Activated T-helper 17 cell treated with anti-CD3 and anti-CD28 coated beads, Interleukin-2, amount 50 U/mL, for 72 hours (primary cell): ENCODE data around the gene MIDN. TPM values are rescaled to one million over a fixed set of nuclear protein-coding genes. Genes with fewer than 3 reads are reported as not detected.

Experiments
- ATAC-seq: fragments of 150-1000 bp; cut with Tn5 transposase; replicated peaks from 2 replicates; pipeline ENCODE4 v1.10.0; 2021; ENCODE audit warnings: mild to moderate bottlenecking, moderate library complexity
- H3K27ac Mint-ChIP-seq: one replicate; pipeline ENCODE4 v1.8.0; 2022; ENCODE audit warnings: mixed read lengths
- H3K27me3 Mint-ChIP-seq: one replicate; pipeline ENCODE4 v1.8.0; 2022; ENCODE audit warnings: mixed read lengths
- H3K36me3 Mint-ChIP-seq: one replicate; pipeline ENCODE4 v1.8.0; 2022; ENCODE audit warnings: low read depth, mild to moderate bottlenecking, mixed read lengths
- H3K4me1 Mint-ChIP-seq: one replicate; pipeline ENCODE4 v1.8.0; 2022; ENCODE audit warnings: mixed read lengths
- H3K4me3 Mint-ChIP-seq: one replicate; pipeline ENCODE4 v1.8.0; 2022; ENCODE audit warnings: mild to moderate bottlenecking, mixed read lengths
- H3K9me3 Mint-ChIP-seq: one replicate; pipeline ENCODE4 v1.8.0; 2022; ENCODE audit warnings: mixed read lengths
- total RNA-seq, 2 donors: library from RNA; stranded (reverse); gene quantifications; one replicate each; pipeline ENCODE4 v1.2.3, GENCODE V29; 2022

The MIDN gene
- total RNA-seq, 2 donors from 2014 or later = 51.4 to 56.8 TPM

DNA sequence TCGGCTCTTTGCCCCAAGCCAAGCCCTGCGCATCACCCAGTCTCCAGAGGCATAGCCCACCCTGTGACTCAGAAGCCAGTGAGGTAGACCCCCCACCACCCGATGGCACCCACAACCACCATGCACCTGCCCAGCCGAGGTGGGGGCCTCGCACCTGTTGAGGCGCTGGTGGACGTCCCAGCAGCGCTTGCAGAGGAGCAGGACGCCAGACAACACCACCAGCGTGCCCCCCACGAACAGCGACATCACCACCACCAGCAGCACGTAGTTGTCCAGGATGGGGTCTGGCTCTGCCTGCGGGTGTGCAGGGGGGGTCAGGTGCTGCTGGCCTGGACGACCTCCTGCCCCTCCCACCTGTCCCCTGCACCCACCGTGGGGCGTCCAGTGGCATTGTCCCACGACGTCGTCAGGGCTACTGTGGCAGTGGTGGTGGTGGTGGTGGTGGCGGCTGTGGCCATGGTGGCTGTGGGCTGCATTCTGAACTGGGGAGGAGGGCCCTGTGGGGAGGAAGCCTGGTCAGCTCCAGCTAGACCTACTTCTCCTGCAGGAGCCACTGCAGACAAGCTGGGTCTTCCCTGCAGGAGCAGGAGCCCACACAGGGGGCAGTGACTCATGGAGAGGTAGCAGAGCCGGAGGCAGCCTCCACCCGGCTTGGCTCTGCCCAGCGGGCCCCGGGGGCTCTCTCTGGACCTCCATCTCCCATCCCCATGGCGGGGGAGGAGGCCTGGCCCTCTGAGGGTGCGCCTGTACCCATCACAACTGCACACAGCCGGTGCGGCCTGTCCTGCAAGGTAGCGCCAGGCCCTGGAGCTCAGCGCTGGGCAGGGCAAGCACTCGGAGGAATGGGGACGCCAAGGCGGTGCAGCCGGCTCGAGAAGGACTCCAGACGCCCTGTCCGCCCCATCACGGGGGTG is 12.5 kb upstream of the MIDN start:
- Mint-ChIP-seq H3K36me3 (peaks cover 6% of the 10 kb centered on the region), H3K4me3 (peak overlapping the region; percentile 19), H3K4me1 (peaks cover 6% of the 10 kb centered on the region), H3K9me3 (no peaks in the 10 kb centered on the region), H3K27me3 (peaks cover 5% of the 10 kb centered on the region), H3K27ac (no peak overlapping the region)
- ATAC-seq = no peak

DNA sequence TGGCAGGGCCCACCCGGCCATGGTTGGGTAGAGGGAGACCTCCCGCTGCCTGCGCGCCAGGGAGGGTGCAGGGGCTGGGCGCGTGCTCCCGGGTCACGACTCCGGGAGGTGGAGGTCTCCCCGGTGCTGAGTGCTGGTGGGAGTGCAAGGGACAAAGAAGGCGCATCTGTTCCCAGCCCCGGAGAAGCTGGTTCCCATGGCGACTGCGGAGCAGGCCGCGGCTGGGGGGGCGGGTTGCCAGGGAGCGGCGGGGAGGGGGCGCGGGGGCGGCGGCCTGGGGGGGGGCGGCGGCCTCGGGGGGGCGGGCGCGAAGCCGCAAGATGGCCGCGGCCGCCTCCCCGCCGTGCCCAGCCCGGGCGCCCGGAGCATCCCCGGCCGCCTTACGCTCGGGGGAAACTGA is 11.8 kb upstream of the MIDN start:
- peak overlapping the region; percentile 19 for H3K4me3 Mint-ChIP-seq
- no peak for ATAC-seq
- H3K36me3 Mint-ChIP-seq = peaks cover 6% of the 10 kb centered on the region

DNA sequence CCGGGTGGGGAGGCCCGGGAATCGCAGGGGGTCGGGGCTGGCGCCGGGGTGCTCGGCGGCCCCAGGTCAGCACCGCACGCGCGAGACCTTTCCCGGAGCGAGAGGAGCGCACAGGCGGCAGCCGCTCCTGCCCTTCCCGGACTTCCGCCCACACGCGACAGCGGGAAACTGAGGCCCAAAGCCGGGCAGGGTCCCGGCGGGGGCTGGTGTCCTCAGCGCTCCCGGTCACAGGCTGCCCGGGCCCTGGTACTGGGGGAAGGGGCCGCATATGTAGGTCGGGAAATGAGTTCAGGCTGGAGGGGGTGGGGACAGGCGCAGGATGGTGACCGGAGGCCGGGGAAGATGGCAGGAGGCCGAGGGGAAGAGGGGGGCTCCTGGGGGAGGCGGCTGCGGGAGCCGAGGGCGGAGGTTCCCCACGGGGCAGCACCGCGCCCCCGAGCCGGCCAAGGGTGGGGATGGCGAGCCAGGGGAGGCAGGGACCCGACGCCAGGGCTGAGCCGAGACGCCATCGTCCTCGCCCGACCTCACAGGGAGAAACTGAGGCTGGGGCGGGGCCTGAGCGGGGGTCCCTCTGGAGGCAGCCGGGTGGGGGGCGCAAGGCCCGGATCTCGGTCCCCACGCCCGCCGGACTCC is 11.2 kb upstream of the MIDN start:
- H3K9me3 Mint-ChIP-seq = no peaks in the 10 kb centered on the region
- peaks cover 6% of the 10 kb centered on the region for H3K36me3 Mint-ChIP-seq
- peaks cover 11% of the 10 kb centered on the region for H3K4me1 Mint-ChIP-seq
- peaks cover 5% of the 10 kb centered on the region for H3K27me3 Mint-ChIP-seq
- no peak overlapping the region for H3K4me3 Mint-ChIP-seq
- ATAC-seq = no peak
- no peak overlapping the region for H3K27ac Mint-ChIP-seq

More for the DNA sequence above, 11.8 kb upstream of the MIDN start:
- Mint-ChIP-seq H3K9me3 (no peaks in the 10 kb centered on the region), H3K27ac (no peak overlapping the region), H3K27me3 (peaks cover 5% of the 10 kb centered on the region), H3K4me1 (peaks cover 10% of the 10 kb centered on the region)

DNA sequence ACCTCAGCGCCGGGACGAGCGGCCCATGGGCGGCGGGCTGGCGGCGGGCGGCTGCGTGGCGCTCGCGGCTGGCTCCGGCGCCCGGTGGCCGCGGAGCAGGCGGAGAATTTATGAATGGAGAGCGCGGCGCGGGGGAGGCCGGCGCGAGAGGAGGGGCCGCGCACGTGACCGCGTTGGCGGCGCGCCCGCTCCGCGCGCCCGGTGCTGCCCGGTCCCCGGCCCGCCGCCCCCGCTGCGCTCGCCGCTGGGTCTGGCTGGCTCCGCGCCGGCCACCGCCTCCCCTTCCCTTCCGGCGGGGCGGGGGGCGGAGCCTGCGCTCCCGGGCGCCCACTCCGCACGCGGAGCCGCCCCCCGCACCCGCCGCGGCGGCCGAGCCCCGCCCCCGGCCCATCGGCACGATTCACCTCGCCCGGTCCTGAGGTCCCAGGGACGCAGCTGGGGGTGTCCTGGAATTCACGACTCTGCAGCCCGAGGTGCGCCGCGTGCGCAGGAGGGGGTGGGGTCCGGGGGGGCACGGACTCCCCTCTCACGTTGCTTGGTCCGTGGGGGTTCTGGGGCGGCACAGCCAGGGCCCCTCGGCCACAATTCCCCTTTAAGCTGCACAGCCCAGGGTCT is 10.5 kb upstream of the MIDN start, which contains the start of gene CBARP:
Gene CBARP (minus strand): TSS at position 252 of the 615 bp plus-strand sequence. CDS start 1,905 bp downstream, outside the sequence.
- ATAC-seq = no peak

DNA sequence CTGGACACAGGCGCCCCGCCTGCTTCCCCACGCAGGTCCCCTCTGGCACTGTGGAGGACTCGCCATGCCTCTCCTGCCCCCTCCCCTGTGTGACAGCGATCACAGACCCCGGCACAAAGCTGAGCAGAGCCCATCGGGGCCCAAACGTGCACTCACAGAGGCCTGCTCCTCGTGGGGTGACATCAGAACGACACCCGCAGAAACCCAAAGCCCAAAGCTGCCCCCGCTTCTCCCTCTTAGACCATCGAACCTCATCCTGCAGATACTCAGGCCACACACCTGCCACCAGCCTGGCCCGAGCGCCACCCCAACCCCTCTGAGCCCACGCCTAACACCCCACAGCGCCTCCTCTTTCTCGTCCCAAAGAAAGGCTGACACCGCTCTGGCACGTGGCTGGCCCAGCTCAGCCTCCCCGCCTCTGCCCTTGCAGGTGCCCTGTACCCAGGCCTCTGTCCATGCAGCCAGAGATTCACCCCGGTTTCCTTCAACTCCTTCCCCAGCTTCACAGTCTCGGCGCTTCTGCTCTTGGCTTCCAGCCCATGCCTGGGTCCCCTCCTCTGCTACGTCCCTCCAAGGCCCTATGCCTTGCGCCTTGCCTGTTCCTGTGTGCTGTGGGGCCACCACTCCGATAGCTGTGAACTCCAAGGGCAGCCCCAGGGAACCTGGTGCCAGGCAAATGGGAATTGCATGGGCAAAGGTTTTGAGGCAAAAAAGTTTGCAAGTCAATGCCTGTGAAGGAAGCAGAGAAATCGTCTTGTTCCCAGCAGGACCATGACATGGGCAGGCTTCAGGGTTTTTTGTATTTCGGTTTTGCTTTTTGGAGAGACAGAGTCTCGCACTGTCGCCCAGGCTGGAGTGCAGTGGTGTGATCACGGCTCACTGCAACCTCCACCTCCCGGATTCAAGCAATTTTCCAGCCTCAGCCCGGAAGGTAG is 9.7 kb upstream of the MIDN start:
- H3K27me3 Mint-ChIP-seq = peaks cover 5% of the 10 kb centered on the region
- peaks cover 6% of the 10 kb centered on the region for H3K36me3 Mint-ChIP-seq
- peaks cover 11% of the 10 kb centered on the region for H3K4me1 Mint-ChIP-seq
- no peaks in the 10 kb centered on the region for H3K9me3 Mint-ChIP-seq
- H3K4me3 Mint-ChIP-seq = peak overlapping the region; percentile 79
- H3K27ac Mint-ChIP-seq = peak overlapping the region; percentile 54
- no peak for ATAC-seq

More for the DNA sequence above, 10.5 kb upstream of the MIDN start, which contains the start of gene CBARP:
- H3K4me1 Mint-ChIP-seq = peaks cover 11% of the 10 kb centered on the region
- H3K9me3 Mint-ChIP-seq = no peaks in the 10 kb centered on the region
- peaks cover 6% of the 10 kb centered on the region for H3K36me3 Mint-ChIP-seq
- H3K27me3 Mint-ChIP-seq = peaks cover 5% of the 10 kb centered on the region
- peak within 1 kb of the TSS; percentile 54 for H3K27ac Mint-ChIP-seq
- peak within 1 kb of the TSS; percentile 79 for H3K4me3 Mint-ChIP-seq

DNA sequence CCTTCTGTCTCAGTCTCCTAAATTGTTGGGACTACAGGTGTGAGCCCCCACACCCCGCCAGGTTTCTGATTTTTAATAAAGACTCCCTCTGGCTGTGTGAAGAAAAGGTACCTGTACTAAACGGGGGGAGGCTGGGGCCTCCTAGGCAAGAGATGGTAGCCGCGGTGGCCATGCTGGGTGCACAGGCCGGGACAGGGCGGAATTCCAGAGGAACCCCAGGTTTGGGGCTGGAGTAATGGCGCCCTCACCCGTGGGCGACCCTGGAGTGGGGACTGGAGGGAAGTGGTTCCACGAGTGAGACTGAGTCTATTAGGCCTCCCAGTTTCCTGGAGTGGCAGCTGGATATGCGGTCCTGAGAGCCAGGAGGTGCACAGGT is 9.0 kb upstream of the MIDN start:
- no peak for ATAC-seq
- H3K9me3 Mint-ChIP-seq = no peaks in the 10 kb centered on the region
- H3K36me3 Mint-ChIP-seq = peaks cover 6% of the 10 kb centered on the region
- H3K27ac Mint-ChIP-seq = peak overlapping the region; percentile 54
- peak overlapping the region; percentile 79 for H3K4me3 Mint-ChIP-seq
- H3K4me1 Mint-ChIP-seq = peaks cover 11% of the 10 kb centered on the region
- peaks cover 5% of the 10 kb centered on the region for H3K27me3 Mint-ChIP-seq

DNA sequence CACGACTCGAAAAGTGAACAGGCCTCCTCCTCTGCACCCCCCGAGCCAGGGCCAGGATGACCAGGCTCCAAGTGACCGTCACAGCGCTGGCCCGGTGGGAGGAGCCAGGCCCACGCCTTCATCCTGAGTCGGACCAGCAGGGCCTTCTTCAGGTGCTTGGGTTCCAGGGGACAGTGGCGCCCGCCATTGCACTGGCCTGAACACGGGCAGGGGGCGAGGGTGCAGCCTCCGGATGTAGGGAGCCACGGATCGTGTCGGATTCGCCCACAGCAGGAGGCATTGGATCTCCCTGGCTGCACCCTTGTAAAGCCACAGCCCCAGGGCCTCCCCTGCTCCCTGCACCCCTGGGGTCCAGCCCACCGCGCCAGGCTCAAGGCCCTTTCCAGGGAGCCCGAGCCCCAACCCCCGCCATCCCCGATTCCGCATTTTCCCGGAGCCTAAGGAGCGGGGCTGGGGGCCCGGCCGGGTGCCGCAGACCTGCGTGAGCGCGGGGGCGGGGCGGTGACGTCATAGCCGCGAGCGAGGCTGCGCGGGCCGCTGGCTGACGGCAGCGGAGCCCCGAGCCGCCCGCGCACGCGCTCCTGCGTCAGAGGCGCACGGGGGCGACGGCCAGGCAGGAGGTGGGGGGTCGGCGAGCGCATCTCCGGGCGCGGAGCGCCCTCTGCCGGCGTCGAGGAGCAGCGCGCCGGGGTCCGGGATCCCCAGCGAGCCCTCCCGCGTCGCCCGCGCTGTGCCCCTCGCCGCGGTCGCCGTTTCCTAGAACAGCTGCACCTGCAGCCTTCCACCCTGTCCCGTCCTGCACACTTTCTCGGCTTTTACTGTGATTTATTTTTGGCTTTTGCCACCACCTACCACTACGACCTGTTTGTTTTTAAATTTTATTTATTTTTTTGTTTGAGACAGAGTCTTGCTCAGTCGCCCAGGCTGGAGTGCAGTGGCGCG is 8.3 kb upstream of the MIDN start:
- Mint-ChIP-seq H3K9me3 (no peaks in the 10 kb centered on the region), H3K27ac (no peak overlapping the region)

DNA sequence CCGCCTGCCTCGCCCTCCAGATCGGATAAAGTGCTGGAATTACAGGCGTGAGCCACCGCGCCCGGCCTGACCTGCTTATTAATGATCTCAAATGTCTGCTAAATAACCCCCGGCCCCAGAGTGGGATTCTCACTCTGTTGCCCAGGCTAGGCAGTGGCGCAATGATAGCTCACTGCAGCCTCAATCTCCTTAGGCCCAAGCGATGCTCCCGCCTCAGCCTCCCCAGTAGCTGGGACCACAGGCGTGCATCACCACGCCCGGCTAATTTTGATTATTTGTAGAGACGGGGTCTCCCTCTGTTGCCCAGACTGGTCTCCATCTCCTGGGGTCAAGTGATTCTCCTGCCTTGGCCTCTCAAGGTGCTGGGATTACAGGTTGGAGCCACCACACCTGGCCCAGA is 7.5 kb upstream of the MIDN start:
- no peak for ATAC-seq
- H3K4me3 Mint-ChIP-seq = peak overlapping the region; percentile 88
- H3K27ac Mint-ChIP-seq = peak overlapping the region; percentile 92
- H3K36me3 Mint-ChIP-seq = peaks cover 6% of the 10 kb centered on the region
- no peaks in the 10 kb centered on the region for H3K9me3 Mint-ChIP-seq
- peaks cover 11% of the 10 kb centered on the region for H3K4me1 Mint-ChIP-seq
- peaks cover 5% of the 10 kb centered on the region for H3K27me3 Mint-ChIP-seq

More for the DNA sequence above, 8.3 kb upstream of the MIDN start:
- H3K4me1 Mint-ChIP-seq = peaks cover 11% of the 10 kb centered on the region
- peak overlapping the region; percentile 88 for H3K4me3 Mint-ChIP-seq
- ATAC-seq = peak; percentile 60
- H3K27me3 Mint-ChIP-seq = peaks cover 5% of the 10 kb centered on the region
- peaks cover 6% of the 10 kb centered on the region for H3K36me3 Mint-ChIP-seq

DNA sequence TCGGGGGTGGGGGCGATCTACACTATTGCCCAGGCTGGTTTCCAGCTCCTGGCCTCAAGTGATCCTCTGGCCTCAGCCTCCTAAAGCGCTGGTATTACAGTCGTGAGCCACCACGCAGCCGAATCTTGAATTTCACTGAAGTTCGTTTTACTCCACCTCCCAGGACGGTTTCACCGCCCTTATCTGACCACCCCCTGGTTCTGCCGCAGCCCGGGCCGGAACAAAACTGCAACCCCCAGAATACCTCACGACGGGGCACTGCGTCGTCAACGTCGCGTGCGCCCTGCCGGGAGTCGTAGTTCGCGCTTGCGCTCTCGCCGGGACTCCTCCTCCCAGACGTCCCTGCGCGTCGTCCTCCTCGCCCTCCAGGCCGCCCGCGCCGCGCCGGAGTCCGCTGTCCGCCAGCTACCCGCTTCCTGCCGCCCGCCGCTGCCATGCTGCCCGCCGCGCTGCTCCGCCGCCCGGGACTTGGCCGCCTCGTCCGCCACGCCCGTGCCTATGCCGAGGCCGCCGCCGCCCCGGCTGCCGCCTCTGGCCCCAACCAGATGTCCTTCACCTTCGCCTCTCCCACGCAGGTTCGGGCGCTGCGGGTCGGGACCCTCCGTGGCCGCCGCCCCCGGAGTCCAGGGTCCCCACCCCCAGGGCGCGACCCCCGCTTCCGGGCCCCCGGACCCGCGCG is 6.8 kb upstream of the MIDN start, which contains the start of gene ATP5F1D:
Gene ATP5F1D (plus strand): TSS at position 335 of the 679 bp plus-strand sequence. CDS start 100 bp downstream, at position 435.
- no peaks in the 10 kb centered on the region for H3K9me3 Mint-ChIP-seq
- peaks cover 6% of the 10 kb centered on the region for H3K36me3 Mint-ChIP-seq
- peaks cover 11% of the 10 kb centered on the region for H3K4me1 Mint-ChIP-seq
- H3K27ac Mint-ChIP-seq = peak within 1 kb of the TSS; percentile 92
- peak within 1 kb of the TSS; percentile 88 for H3K4me3 Mint-ChIP-seq
- ATAC-seq = peak; percentile 81
- H3K27me3 Mint-ChIP-seq = peaks cover 5% of the 10 kb centered on the region

DNA sequence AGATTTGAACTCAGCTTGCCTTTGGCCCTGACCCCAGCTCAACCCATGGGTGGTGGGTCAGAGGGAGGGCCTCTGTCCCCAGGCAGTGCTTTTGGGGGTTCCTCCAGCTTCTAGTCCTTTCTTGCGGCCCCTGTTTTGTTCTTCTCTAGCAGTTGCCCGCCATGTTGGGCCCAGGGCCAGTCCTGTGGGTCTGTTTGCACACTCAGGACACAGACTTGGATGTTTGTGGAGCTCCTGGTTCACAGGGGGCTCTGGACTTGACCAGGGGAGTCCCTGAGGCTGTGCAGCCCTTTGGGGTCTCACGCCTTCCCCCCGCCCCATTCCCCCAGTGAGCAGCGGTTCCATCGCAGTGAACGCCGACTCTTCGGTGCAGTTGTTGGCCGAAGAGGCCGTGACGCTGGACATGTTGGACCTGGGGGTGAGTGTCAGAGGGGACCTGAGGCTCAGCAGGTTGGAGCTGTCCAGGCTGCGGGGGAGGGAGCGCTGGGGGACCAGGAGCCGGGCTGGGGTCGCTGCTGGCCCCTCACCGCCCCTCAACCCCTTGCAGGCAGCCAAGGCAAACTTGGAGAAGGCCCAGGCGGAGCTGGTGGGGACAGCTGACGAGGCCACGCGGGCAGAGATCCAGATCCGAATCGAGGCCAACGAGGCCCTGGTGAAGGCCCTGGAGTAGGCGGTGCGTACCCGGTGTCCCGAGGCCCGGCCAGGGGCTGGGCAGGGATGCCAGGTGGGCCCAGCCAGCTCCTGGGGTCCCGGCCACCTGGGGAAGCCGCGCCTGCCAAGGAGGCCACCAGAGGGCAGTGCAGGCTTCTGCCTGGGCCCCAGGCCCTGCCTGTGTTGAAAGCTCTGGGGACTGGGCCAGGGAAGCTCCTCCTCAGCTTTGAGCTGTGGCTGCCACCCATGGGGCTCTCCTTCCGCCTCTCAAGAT is 4.4 kb upstream of the MIDN start:
- H3K4me1 Mint-ChIP-seq = peaks cover 5% of the 10 kb centered on the region
- ATAC-seq = peak; percentile 35
- peak overlapping the region; percentile 88 for H3K4me3 Mint-ChIP-seq
- H3K27me3 Mint-ChIP-seq = no peaks in the 10 kb centered on the region
- H3K36me3 Mint-ChIP-seq = no peaks in the 10 kb centered on the region
- no peaks in the 10 kb centered on the region for H3K9me3 Mint-ChIP-seq
- no peak overlapping the region for H3K27ac Mint-ChIP-seq

DNA sequence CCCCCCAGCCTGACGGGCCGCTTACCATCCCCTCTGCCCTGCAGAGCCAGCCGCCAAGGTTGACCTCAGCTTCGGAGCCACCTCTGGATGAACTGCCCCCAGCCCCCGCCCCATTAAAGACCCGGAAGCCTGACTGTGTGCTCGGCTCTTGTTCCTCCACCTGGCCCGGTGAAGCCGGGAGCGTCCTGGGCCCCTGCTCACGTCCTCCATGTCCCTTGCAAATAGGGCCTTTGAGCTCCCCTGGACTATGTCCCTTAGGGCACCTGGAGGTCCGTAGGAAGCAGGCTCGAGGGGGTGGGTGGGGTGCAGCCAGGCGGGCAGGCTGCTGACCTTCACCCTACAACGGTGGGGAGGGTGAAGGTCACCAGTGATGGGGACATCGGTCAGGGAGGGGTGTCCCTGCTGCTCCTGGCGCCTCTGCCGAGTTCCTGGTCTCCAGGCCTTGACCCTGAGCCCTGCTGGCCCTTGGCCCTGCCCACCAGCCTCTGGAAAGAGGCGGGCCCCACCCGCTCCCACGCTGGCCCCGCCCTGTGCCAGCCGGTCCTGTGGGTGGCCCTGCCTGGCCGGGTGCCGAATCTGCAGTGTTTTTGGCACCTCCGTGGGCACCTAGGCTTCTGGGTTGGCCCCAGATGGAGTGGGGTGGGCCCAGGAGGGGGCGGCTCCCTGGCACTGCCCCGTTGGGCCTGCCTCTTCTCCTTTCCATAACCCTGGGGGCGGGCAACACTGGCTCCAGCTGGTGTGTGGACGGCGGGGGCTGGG is 3.5 kb upstream of the MIDN start:
- no peaks in the 10 kb centered on the region for H3K9me3 Mint-ChIP-seq
- H3K27ac Mint-ChIP-seq = no peak overlapping the region
- peaks cover 5% of the 10 kb centered on the region for H3K4me1 Mint-ChIP-seq
- H3K27me3 Mint-ChIP-seq = no peaks in the 10 kb centered on the region
- no peak for ATAC-seq
- H3K4me3 Mint-ChIP-seq = peak overlapping the region; percentile 58
- peaks cover 5% of the 10 kb centered on the region for H3K36me3 Mint-ChIP-seq
